ENCODE measurements around the gene KIF21A.

DNA sequence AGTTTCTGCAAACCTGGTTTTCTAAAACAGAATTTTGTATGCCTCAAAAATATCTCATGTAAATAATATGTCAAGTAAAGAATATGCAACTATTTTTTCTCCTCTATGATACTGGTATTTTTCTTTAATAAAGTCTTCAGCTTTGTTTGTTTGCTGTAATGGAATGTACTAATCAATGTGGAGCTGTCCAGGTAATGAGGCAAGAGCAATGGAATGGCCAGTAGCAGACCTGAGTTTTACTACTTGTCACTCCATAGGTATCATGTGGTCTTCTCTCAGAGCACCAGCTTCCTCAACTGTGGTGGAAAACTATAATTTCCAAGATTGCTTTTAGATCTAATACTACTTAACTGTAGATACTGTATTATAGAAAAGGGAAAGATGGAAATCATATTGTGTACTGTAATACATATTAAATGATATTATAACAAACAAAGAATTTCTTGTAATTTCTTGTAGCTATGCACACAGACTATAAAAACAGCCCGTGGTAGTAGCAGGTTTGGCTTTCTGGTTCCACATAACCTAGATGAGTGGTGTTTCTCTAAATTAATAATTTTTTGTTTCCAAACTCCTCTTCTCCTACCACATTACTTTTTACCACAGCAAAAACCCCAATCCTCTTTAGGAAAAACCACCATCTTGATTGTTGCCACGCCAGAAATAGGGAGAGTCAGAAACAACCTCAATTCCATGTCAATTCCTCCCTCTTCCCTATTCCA, 70.6 kb downstream of the KIF21A start:
- TF ChIP-seq, protein P1, sequence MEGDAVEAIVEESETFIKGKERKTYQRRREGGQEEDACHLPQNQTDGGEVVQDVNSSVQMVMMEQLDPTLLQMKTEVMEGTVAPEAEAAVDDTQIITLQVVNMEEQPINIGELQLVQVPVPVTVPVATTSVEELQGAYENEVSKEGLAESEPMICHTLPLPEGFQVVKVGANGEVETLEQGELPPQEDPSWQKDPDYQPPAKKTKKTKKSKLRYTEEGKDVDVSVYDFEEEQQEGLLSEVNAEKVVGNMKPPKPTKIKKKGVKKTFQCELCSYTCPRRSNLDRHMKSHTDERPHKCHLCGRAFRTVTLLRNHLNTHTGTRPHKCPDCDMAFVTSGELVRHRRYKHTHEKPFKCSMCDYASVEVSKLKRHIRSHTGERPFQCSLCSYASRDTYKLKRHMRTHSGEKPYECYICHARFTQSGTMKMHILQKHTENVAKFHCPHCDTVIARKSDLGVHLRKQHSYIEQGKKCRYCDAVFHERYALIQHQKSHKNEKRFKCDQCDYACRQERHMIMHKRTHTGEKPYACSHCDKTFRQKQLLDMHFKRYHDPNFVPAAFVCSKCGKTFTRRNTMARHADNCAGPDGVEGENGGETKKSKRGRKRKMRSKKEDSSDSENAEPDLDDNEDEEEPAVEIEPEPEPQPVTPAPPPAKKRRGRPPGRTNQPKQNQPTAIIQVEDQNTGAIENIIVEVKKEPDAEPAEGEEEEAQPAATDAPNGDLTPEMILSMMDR (IDR thresholded peaks at IDR 0.05; ENCODE audit: insufficient read depth, low read length) = no peak
- TF ChIP-seq, protein P2, sequence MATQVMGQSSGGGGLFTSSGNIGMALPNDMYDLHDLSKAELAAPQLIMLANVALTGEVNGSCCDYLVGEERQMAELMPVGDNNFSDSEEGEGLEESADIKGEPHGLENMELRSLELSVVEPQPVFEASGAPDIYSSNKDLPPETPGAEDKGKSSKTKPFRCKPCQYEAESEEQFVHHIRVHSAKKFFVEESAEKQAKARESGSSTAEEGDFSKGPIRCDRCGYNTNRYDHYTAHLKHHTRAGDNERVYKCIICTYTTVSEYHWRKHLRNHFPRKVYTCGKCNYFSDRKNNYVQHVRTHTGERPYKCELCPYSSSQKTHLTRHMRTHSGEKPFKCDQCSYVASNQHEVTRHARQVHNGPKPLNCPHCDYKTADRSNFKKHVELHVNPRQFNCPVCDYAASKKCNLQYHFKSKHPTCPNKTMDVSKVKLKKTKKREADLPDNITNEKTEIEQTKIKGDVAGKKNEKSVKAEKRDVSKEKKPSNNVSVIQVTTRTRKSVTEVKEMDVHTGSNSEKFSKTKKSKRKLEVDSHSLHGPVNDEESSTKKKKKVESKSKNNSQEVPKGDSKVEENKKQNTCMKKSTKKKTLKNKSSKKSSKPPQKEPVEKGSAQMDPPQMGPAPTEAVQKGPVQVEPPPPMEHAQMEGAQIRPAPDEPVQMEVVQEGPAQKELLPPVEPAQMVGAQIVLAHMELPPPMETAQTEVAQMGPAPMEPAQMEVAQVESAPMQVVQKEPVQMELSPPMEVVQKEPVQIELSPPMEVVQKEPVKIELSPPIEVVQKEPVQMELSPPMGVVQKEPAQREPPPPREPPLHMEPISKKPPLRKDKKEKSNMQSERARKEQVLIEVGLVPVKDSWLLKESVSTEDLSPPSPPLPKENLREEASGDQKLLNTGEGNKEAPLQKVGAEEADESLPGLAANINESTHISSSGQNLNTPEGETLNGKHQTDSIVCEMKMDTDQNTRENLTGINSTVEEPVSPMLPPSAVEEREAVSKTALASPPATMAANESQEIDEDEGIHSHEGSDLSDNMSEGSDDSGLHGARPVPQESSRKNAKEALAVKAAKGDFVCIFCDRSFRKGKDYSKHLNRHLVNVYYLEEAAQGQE (IDR thresholded peaks at IDR 0.05; ENCODE audit: insufficient replicate concordance, low read depth) = no peak
- no peak for TF ChIP-seq POLR2AphosphoS5 (IDR thresholded peaks at IDR 0.05; ENCODE audit: low read depth)
- no peak for TF ChIP-seq GABPA (IDR thresholded peaks at IDR 0.05; ENCODE audit: low read depth)
